Liver (tissue), 9 donors: Measurements from ENCODE around the gene SLCO4A1. TPM values are rescaled to one million over a fixed set of nuclear protein-coding genes. Genes with fewer than 3 reads are reported as not detected.

Source experiments
- DNase-seq: peaks from one replicate; pipeline ENCODE4 v3.0.0-alpha.2; 2017; ENCODE audit warnings: low spot score
- H3K27ac ChIP-seq, 2 donors: one replicate each; pipeline ENCODE4 v1.7.0; 2013; ENCODE audit warnings: inconsistent platforms in 2 of 2, low read length in 2 of 2, control low read depth in 1 of 2, low read depth in 1 of 2, mild to moderate bottlenecking in 1 of 2
- H3K27me3 ChIP-seq, 4 donors: one replicate each; pipeline versions ENCODE4 v1.6.1 to v1.7.0; 2013; ENCODE audit warnings: low read length in 3 of 4, inconsistent platforms in 1 of 4, mild to moderate bottlenecking in 1 of 4, moderate library complexity in 1 of 4; ENCODE audit not compliant: control insufficient read depth in 4 of 4, insufficient read depth in 4 of 4
- H3K36me3 ChIP-seq, 4 donors: one replicate each; pipeline versions ENCODE4 v1.6.1 to v1.7.0; 2013; ENCODE audit warnings: low read length in 3 of 4, mild to moderate bottlenecking in 3 of 4, low read depth in 1 of 4, moderate library complexity in 1 of 4; ENCODE audit not compliant: control insufficient read depth in 4 of 4, insufficient read depth in 3 of 4
- H3K4me1 ChIP-seq, 4 donors: one replicate each; pipeline versions ENCODE4 v1.6.1 to v1.7.0; 2013; ENCODE audit warnings: low read length in 3 of 4, mild to moderate bottlenecking in 3 of 4, moderate library complexity in 1 of 4; ENCODE audit not compliant: control insufficient read depth in 4 of 4, insufficient read depth in 4 of 4
- H3K4me3 ChIP-seq, 3 donors: one replicate each; pipeline versions ENCODE4 v1.6.1 to v1.7.0; 2013; ENCODE audit warnings: low read length in 3 of 3, control low read depth in 1 of 3, low read depth in 1 of 3, mild to moderate bottlenecking in 1 of 3
- H3K9ac ChIP-seq, 2 donors: one replicate each; pipeline ENCODE4 v1.7.0; 2013; ENCODE audit warnings: low read length in 2 of 2, mild to moderate bottlenecking in 2 of 2, moderate library complexity in 2 of 2, control low read depth in 1 of 2, low read depth in 1 of 2
- H3K9me3 ChIP-seq, 4 donors: one replicate each; pipeline versions ENCODE4 v1.6.1 to v1.7.0; 2013; ENCODE audit warnings: low read length in 3 of 4; ENCODE audit not compliant: control insufficient read depth in 4 of 4
- ATF3 ChIP-seq: IDR thresholded peaks from 2 replicates; pipeline ENCODE4 v1.6.1; 2016; ENCODE audit warnings: antibody characterized with exemption
- CTCF ChIP-seq: fragments of 150-350 bp; IDR thresholded peaks from 2 replicates; pipeline ENCODE4 v1.5.1; 2017; ENCODE audit warnings: improper control_type of control experiment, low read depth, low read length; ENCODE audit not compliant: missing input control
- EGR1 ChIP-seq, 2 donors: IDR thresholded peaks; 2 replicates each; pipeline ENCODE4 v1.6.1; 2016 to 2018; ENCODE audit warnings: antibody characterized with exemption in 2 of 2, low read depth in 2 of 2
- FOXA1 ChIP-seq: IDR thresholded peaks from 2 replicates; pipeline ENCODE4 v1.6.1; 2016; ENCODE audit warnings: antibody characterized with exemption
- FOXA2 ChIP-seq: IDR thresholded peaks from 2 replicates; pipeline ENCODE4 v1.6.1; 2016; ENCODE audit warnings: antibody characterized with exemption
- GABPA ChIP-seq, 2 donors: IDR thresholded peaks in 1 of 2; conservative IDR thresholded peaks in 1 of 2; 2 replicates each; pipeline ENCODE4 v1.6.1; 2016; ENCODE audit warnings: antibody characterized with exemption in 2 of 2, mild to moderate bottlenecking in 1 of 2, moderate library complexity in 1 of 2
- HNF4A ChIP-seq, 2 donors: conservative IDR thresholded peaks; 2 replicates each; pipeline ENCODE4 v1.6.1; 2016; ENCODE audit warnings: antibody characterized with exemption in 2 of 2, mild to moderate bottlenecking in 2 of 2
- HNF4G ChIP-seq: IDR thresholded peaks from 2 replicates; pipeline ENCODE4 v1.6.1; 2016; ENCODE audit warnings: antibody characterized with exemption
- JUND ChIP-seq, 2 donors: IDR thresholded peaks; 2 replicates each; pipeline ENCODE4 v1.6.1; 2016; ENCODE audit warnings: antibody characterized with exemption in 2 of 2
- MAX ChIP-seq: IDR thresholded peaks from 2 replicates; pipeline ENCODE4 v1.6.1; 2016; ENCODE audit warnings: antibody characterized with exemption
- NR2F2 ChIP-seq: IDR thresholded peaks from 2 replicates; pipeline ENCODE4 v1.6.1; 2016; ENCODE audit warnings: antibody characterized with exemption
- RAD21 ChIP-seq, 2 donors: IDR thresholded peaks; 2 replicates each; pipeline ENCODE4 v1.6.1; 2016; ENCODE audit warnings: antibody characterized with exemption in 2 of 2, mild to moderate bottlenecking in 2 of 2
- REST ChIP-seq: IDR thresholded peaks from 2 replicates; pipeline ENCODE4 v1.6.1; 2016; ENCODE audit warnings: antibody characterized with exemption, mild to moderate bottlenecking
- RXRA ChIP-seq, 2 donors: IDR thresholded peaks; 2 replicates each; pipeline ENCODE4 v1.6.1; 2017 to 2018; ENCODE audit warnings: antibody characterized with exemption in 2 of 2, mild to moderate bottlenecking in 1 of 2
- SP1 ChIP-seq: IDR thresholded peaks from 2 replicates; pipeline ENCODE4 v1.6.1; 2018; ENCODE audit warnings: antibody characterized with exemption, mild to moderate bottlenecking
- TAF1 ChIP-seq: conservative IDR thresholded peaks from 2 replicates; pipeline ENCODE4 v1.6.1; 2016; ENCODE audit warnings: antibody characterized with exemption, mild to moderate bottlenecking
- YY1 ChIP-seq: IDR thresholded peaks from 2 replicates; pipeline ENCODE4 v1.6.1; 2016; ENCODE audit warnings: antibody characterized with exemption, mild to moderate bottlenecking
- ZBTB33 ChIP-seq: IDR thresholded peaks from 2 replicates; pipeline ENCODE4 v1.6.1; 2016; ENCODE audit warnings: antibody characterized with exemption
- WGBS: extraction: QIAGEN DNeasy Blood & Tissue Kit; methylation state at CpG from one replicate; pipeline ENCODE4 v1.1.7; 2013; 5-methylcytosine and 5-hydroxymethylcytosine counted together
- polyA plus RNA-seq, 2 donors: library from polyadenylated mRNA; stranded (reverse) in 1 of 2; unstranded in 1 of 2; fragments of 200-250 nt in 1 of 2; fragments of >200 nt in 1 of 2; fragmentation: Nextera tagmentation in 1 of 2; extraction: Ambion mirVana in 1 of 2; gene quantifications; one replicate each; pipeline versions ENCODE4 v1.2.1 to v1.2.3, GENCODE V29; 2013 to 2015
- total RNA-seq, 2 donors: library from RNA; depleted of rRNA; stranded (reverse); fragments of >200 nt; gene quantifications; one replicate each; pipeline ENCODE4 v1.2.3, GENCODE V29; 2014
- donor health status: healthy.
- donor health status: healthy.
- donor health status: healthy.
- donor health status: healthy.
- donor health status: healthy.

The SLCO4A1 gene
- total and polyA plus RNA-seq, 4 donors: 1.3 to 4.3 (median 2.6) TPM

GRCh38 chr20:62692801-62693523 is 50.7 kb downstream of the SLCO4A1 start:
- no peak for DNase-seq
- 74% methylated on average over 22 of the region's 22 CpGs for WGBS
- H3K4me1 ChIP-seq: no peaks in the 10 kb centered on the region
- no peaks in the 10 kb centered on the region for H3K36me3 ChIP-seq
- H3K27me3 ChIP-seq: peaks cover 0 to 4% (median 0%) of the 10 kb centered on the region in 4 donors
- no peak overlapping the region for H3K4me3 ChIP-seq
- H3K9me3 ChIP-seq: no peaks in the 10 kb centered on the region
- no peak overlapping the region for H3K27ac ChIP-seq
- TF ChIP-seq RAD21 (IDR thresholded peaks at IDR 0.05) (no peak), CTCF (no peak), REST (no peak), FOXA2 (no peak), YY1 (no peak), MAX (no peak), HNF4G (no peak), NR2F2 (no peak), EGR1 (IDR thresholded peaks at IDR 0.05; ENCODE audit: low read depth in 2 of 2) (no peak), FOXA1 (no peak), GABPA (IDR thresholded peaks at IDR 0.05 in 1 of 2, conservative IDR thresholded peaks at IDR 0.05 in 1 of 2) (no peak), RXRA (IDR thresholded peaks at IDR 0.05) (no peak), ZBTB33 (no peak), JUND (IDR thresholded peaks at IDR 0.05) (no peak), SP1 (no peak), TAF1 (no peak), HNF4A (conservative IDR thresholded peaks at IDR 0.05) (no peak), ATF3 (no peak)
- no peak overlapping the region for H3K9ac ChIP-seq
